Measurements from ENCODE around the gene RHBDL2. TPM values are rescaled to one million over a fixed set of nuclear protein-coding genes. Genes with fewer than 3 reads are reported as not detected.

The RHBDL2 gene
- total RNA-seq, 1 experiment from 2014 or later: not detected

- TF ChIP-seq, protein P1, sequence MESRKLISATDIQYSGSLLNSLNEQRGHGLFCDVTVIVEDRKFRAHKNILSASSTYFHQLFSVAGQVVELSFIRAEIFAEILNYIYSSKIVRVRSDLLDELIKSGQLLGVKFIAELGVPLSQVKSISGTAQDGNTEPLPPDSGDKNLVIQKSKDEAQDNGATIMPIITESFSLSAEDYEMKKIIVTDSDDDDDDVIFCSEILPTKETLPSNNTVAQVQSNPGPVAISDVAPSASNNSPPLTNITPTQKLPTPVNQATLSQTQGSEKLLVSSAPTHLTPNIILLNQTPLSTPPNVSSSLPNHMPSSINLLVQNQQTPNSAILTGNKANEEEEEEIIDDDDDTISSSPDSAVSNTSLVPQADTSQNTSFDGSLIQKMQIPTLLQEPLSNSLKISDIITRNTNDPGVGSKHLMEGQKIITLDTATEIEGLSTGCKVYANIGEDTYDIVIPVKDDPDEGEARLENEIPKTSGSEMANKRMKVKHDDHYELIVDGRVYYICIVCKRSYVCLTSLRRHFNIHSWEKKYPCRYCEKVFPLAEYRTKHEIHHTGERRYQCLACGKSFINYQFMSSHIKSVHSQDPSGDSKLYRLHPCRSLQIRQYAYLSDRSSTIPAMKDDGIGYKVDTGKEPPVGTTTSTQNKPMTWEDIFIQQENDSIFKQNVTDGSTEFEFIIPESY (IDR thresholded peaks at IDR 0.05; ENCODE audit: extremely low read depth, insufficient replicate concordance, low read length): no peak
- TF ChIP-seq, protein P2, sequence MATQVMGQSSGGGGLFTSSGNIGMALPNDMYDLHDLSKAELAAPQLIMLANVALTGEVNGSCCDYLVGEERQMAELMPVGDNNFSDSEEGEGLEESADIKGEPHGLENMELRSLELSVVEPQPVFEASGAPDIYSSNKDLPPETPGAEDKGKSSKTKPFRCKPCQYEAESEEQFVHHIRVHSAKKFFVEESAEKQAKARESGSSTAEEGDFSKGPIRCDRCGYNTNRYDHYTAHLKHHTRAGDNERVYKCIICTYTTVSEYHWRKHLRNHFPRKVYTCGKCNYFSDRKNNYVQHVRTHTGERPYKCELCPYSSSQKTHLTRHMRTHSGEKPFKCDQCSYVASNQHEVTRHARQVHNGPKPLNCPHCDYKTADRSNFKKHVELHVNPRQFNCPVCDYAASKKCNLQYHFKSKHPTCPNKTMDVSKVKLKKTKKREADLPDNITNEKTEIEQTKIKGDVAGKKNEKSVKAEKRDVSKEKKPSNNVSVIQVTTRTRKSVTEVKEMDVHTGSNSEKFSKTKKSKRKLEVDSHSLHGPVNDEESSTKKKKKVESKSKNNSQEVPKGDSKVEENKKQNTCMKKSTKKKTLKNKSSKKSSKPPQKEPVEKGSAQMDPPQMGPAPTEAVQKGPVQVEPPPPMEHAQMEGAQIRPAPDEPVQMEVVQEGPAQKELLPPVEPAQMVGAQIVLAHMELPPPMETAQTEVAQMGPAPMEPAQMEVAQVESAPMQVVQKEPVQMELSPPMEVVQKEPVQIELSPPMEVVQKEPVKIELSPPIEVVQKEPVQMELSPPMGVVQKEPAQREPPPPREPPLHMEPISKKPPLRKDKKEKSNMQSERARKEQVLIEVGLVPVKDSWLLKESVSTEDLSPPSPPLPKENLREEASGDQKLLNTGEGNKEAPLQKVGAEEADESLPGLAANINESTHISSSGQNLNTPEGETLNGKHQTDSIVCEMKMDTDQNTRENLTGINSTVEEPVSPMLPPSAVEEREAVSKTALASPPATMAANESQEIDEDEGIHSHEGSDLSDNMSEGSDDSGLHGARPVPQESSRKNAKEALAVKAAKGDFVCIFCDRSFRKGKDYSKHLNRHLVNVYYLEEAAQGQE (IDR thresholded peaks at IDR 0.05; ENCODE audit: low read depth): no peak
- TF ChIP-seq FOSL1 (IDR thresholded peaks at IDR 0.05; ENCODE audit: low read depth) (no peak), SRF (IDR thresholded peaks at IDR 0.05; ENCODE audit: low read depth) (no peak), ZFX (IDR thresholded peaks at IDR 0.05) (no peak), EZH2 (IDR thresholded peaks at IDR 0.05) (no peak), ELF1 (IDR thresholded peaks at IDR 0.05; ENCODE audit: borderline replicate concordance, low read depth) (no peak), SP1 (IDR thresholded peaks at IDR 0.05; ENCODE audit: low read depth) (no peak), TCF7L2 (IDR thresholded peaks at IDR 0.05; ENCODE audit: borderline replicate concordance, extremely low read depth, insufficient read depth, insufficient read length) (no peak)
- TF ChIP-seq, protein P3, sequence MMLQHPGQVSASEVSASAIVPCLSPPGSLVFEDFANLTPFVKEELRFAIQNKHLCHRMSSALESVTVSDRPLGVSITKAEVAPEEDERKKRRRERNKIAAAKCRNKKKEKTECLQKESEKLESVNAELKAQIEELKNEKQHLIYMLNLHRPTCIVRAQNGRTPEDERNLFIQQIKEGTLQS (IDR thresholded peaks at IDR 0.05): no peak
Observed at GRCh38 chr1:38899560-38899959, 42.1 kb downstream of the RHBDL2 start (continued).
